NCI-H82 treated with DMSO at 0.1 percent for 48 hours (cell line): Measurements from ENCODE around the gene ADCYAP1R1.

Source experiments
- DNase-seq: peaks from one replicate; lab custom pipeline; 2025; ENCODE audit not compliant: unreplicated experiment; lab: John Stamatoyannopoulos, UW

Gene ADCYAP1R1

GRCh38 chr7:31036924-31037323 is 15.2 kb upstream of the ADCYAP1R1 start:
- no peak for DNase-seq

- DNase-seq = peak; percentile 94
Observed at GRCh38 chr7:31043051-31043471, 9.0 kb upstream of the ADCYAP1R1 start.

GRCh38 chr7:31044529-31044928 is 7.6 kb upstream of the ADCYAP1R1 start:
- DNase-seq = peak; percentile 10

GRCh38 chr7:31046723-31047122 is 5.4 kb upstream of the ADCYAP1R1 start:
- DNase-seq = no peak

GRCh38 chr7:31047313-31048146 is 4.6 kb upstream of the ADCYAP1R1 start:
- DNase-seq = no peak

GRCh38 chr7:31049005-31049765 is 2.9 kb upstream of the ADCYAP1R1 start:
- DNase-seq = no peak

GRCh38 chr7:31052487-31052840 is 356 bp downstream of the ADCYAP1R1 start:
- no peak for DNase-seq

- DNase-seq = no peak
Observed at GRCh38 chr7:31052841-31053601, 913 bp downstream of the ADCYAP1R1 start.

GRCh38 chr7:31053986-31054385 is 1.9 kb downstream of the ADCYAP1R1 start:
- no peak for DNase-seq

GRCh38 chr7:31054608-31055278 is 2.6 kb downstream of the ADCYAP1R1 start:
- DNase-seq = no peak

- DNase-seq = no peak
Observed at GRCh38 chr7:31055471-31055870, 3.4 kb downstream of the ADCYAP1R1 start.

GRCh38 chr7:31056775-31057346 is 4.8 kb downstream of the ADCYAP1R1 start:
- DNase-seq = no peak

- DNase-seq = no peak
Observed at GRCh38 chr7:31058122-31058521, 6.0 kb downstream of the ADCYAP1R1 start.

GRCh38 chr7:31058688-31059087 is 6.6 kb downstream of the ADCYAP1R1 start:
- no peak for DNase-seq

GRCh38 chr7:31059551-31059950 is 7.4 kb downstream of the ADCYAP1R1 start:
- DNase-seq = no peak

- no peak for DNase-seq
Observed at GRCh38 chr7:31061185-31061584, 9.1 kb downstream of the ADCYAP1R1 start.

- DNase-seq = no peak
Observed at GRCh38 chr7:31062746-31063435, 10.8 kb downstream of the ADCYAP1R1 start.

GRCh38 chr7:31065021-31065593 is 13.0 kb downstream of the ADCYAP1R1 start:
- DNase-seq = no peak

GRCh38 chr7:31065840-31066239 is 13.7 kb downstream of the ADCYAP1R1 start:
- no peak for DNase-seq
